GM12878 (cell line): Measurements from ENCODE around the gene EPHA8. TPM values are rescaled to one million over a fixed set of nuclear protein-coding genes. Genes with fewer than 3 reads are reported as not detected.

Source experiments
- ATAC-seq: fragments of 200-7000 bp; cut with Tn5 transposase; 3 replicates; pipeline ENCODE4 v1.9.1; 2020; ENCODE audit warnings: mild to moderate bottlenecking, moderate library complexity
- BruUV-seq: library from RNA; stranded (reverse); fragments of 400-500 nt; replicated peaks from 2 replicates; lab custom pipeline; 2021; lab: Mats Ljungman, UMichigan
- CTCF ChIA-PET: fragments of 300-600 bp; sonication (Branson Sonifier 250); formaldehyde crosslinking; extraction: SDS; loops from one replicate; lab custom pipeline; 2021; ENCODE audit warnings: inconsistent platforms; lab: Yijun Ruan, JAX
- POLR2A ChIA-PET: fragments of 350-600 bp; formaldehyde crosslinking; extraction: SDS; loops from one replicate; lab custom pipeline; 2021; ENCODE audit warnings: inconsistent platforms; lab: Charles Lee
- RAD21 ChIA-PET: fragments of 300-600 bp; sonication (Branson Sonifier 250); formaldehyde crosslinking; loops from one replicate; lab custom pipeline; 2023; ENCODE audit warnings: antibody characterized with exemption; ENCODE audit not compliant: unreplicated experiment; lab: Charles Lee
- SMC1A ChIA-PET: fragments of 300-600 bp; sonication (Branson Sonifier 250); formaldehyde crosslinking; loops from one replicate; lab custom pipeline; 2023; ENCODE audit not compliant: unreplicated experiment, uncharacterized antibody; lab: Charles Lee
- DNase-seq: peaks from one replicate; pipeline ENCODE4 v3.0.0-alpha.2; 2011; ENCODE audit warnings: low read depth, low spot score
- FAIRE-seq: peaks from 3 replicates; lab custom pipeline; 2011; peaks lifted over from hg19 to GRCh38; lab: Jason Lieb, UNC
- H2AFZ ChIP-seq: 2 replicates; pipeline ENCODE4 v1.6.0; 2011; ENCODE audit warnings: low read depth, low read length, control low read depth; ENCODE audit not compliant: control insufficient read depth
- H3K27ac ChIP-seq: 2 replicates; pipeline ENCODE4 v1.5.1; 2011; ENCODE audit warnings: control low read depth; ENCODE audit not compliant: control insufficient read depth, insufficient read depth
- H3K27me3 ChIP-seq, 2 experiments: replicated peaks in 1 of 2; 2 replicates each; pipeline versions ENCODE4 v1.6.0 to v1.6.1; 2011; ENCODE audit warnings: low read length in 1 of 2; ENCODE audit not compliant: control insufficient read depth in 2 of 2, insufficient read depth in 2 of 2
- H3K36me3 ChIP-seq, 2 experiments: 2 replicates each; pipeline ENCODE4 v1.5.1; 2011; ENCODE audit warnings: low read length in 1 of 2; ENCODE audit not compliant: control insufficient read depth in 2 of 2, insufficient read depth in 2 of 2
- H3K4me1 ChIP-seq: 2 replicates; pipeline ENCODE4 v1.6.1; 2011; ENCODE audit warnings: mild to moderate bottlenecking, low read length, moderate library complexity, mixed read lengths; ENCODE audit not compliant: control insufficient read depth, insufficient read depth
- H3K4me2 ChIP-seq: 2 replicates; pipeline ENCODE4 v1.6.0; 2011; ENCODE audit warnings: control low read depth; ENCODE audit not compliant: control insufficient read depth, insufficient read depth
- H3K4me3 ChIP-seq: fragments of 200-600 bp; sonication (generic); 2 replicates; pipeline ENCODE4 v1.5.1; 2016
- H3K79me2 ChIP-seq: 2 replicates; pipeline ENCODE4 v1.6.0; 2011; ENCODE audit warnings: low read length; ENCODE audit not compliant: control insufficient read depth, insufficient read depth
- H3K9ac ChIP-seq: 2 replicates; pipeline ENCODE4 v1.8.0; 2011; ENCODE audit warnings: low read length, control low read depth, mixed read lengths; ENCODE audit not compliant: control insufficient read depth, insufficient read depth
- H3K9me3 ChIP-seq: replicated peaks from 3 replicates; pipeline ENCODE4 v1.5.1; 2011; ENCODE audit warnings: mild to moderate bottlenecking, low read length; ENCODE audit not compliant: control insufficient read depth, insufficient read depth
- H4K20me1 ChIP-seq: 2 replicates; pipeline ENCODE4 v1.6.0; 2011; ENCODE audit not compliant: control insufficient read depth, insufficient read depth
- JUNB ChIP-seq: IDR thresholded peaks from 2 replicates; pipeline ENCODE4 v1.6.1; 2016; ENCODE audit warnings: antibody characterized with exemption, mild to moderate bottlenecking
- KLF5 ChIP-seq: fragments of 450-650 bp; IDR thresholded peaks from 2 replicates; pipeline ENCODE4 v1.6.1; 2014; ENCODE audit warnings: mild to moderate bottlenecking; ENCODE audit not compliant: partially characterized antibody
- MYC ChIP-seq: IDR thresholded peaks from 2 replicates; pipeline ENCODE4 v1.6.1; 2011; ENCODE audit warnings: mild to moderate bottlenecking, low read length, moderate library complexity, inconsistent platforms; ENCODE audit not compliant: insufficient read depth, insufficient replicate concordance, insufficient read length, severe bottlenecking
- REST ChIP-seq: IDR thresholded peaks from 2 replicates; pipeline ENCODE4 v1.6.1; 2012; ENCODE audit warnings: mild to moderate bottlenecking, low read depth, low read length
- SMAD1 ChIP-seq: fragments of 450-650 bp; IDR thresholded peaks from 2 replicates; pipeline ENCODE4 v1.6.1; 2018; ENCODE audit warnings: mild to moderate bottlenecking, low read depth; ENCODE audit not compliant: partially characterized antibody
- TCF12 ChIP-seq: IDR thresholded peaks from 2 replicates; pipeline ENCODE4 v1.6.1; 2011; ENCODE audit warnings: low read depth, mild to moderate bottlenecking, low read length
- ZNF384 ChIP-seq: IDR thresholded peaks from 2 replicates; pipeline ENCODE4 v1.6.1; 2012; ENCODE audit warnings: low read depth, mild to moderate bottlenecking, low read length, improper control_type of control experiment, borderline replicate concordance
- WGBS: methylation state at CpG from one replicate; pipeline ENCODE4 v1.1.6; 2016; ENCODE audit warnings: low lambda C conversion rate; ENCODE audit not compliant: insufficient replicate concordance, insufficient coverage; ENCODE audit errors: missing lambda C conversion rate; 5-methylcytosine and 5-hydroxymethylcytosine counted together
- in situ Hi-C: fragments of 300-500 bp; cut with MboI; formaldehyde crosslinking; loops from 9 replicates; pipeline ENCODE4 v1.14.3; 2018; ENCODE audit warnings: mixed read lengths
- intact Hi-C: fragments of 100-400 bp; cut with micrococcal nuclease; formaldehyde crosslinking; loops from one replicate; pipeline ENCODE4 v1.14.2; 2022; ENCODE audit not compliant: unreplicated experiment
- polyA plus RNA-seq, 11 experiments: library from polyadenylated mRNA; depleted of rRNA in 4 of 11; unstranded in 6 of 11; stranded (reverse) in 5 of 11; fragments of >200 nt; fragmentation: Nextera tagmentation in 4 of 11; fragmentation: Illumina TruSeq in 1 of 11; extraction: Ambion mirVana in 4 of 11; extraction: Trizol in 1 of 11; gene quantifications; 1 replicate in 1 of 11; 2 replicates in 10 of 11; pipeline versions ENCODE4 v1.2.1 to v1.2.3, GENCODE V29; 2011 to 2016; ENCODE audit warnings: inconsistent platforms in 2 of 11, missing spikeins in 2 of 11, low read depth in 1 of 11
- total RNA-seq, 4 experiments: library from RNA; depleted of rRNA in 3 of 4; stranded (reverse); fragments of >200 nt in 3 of 4; fragmentation: Illumina TruSeq in 1 of 4; extraction: Trizol in 1 of 4; gene quantifications; 2 replicates each; pipeline versions ENCODE4 v1.2.1 to v1.2.3, GENCODE V29; 2013 to 2021

The EPHA8 gene
- total and polyA plus RNA-seq, 10 of the 15 experiments (the other 5 are each of a cell fraction or from before 2014, with no cell fraction given), result not detected

DNA sequence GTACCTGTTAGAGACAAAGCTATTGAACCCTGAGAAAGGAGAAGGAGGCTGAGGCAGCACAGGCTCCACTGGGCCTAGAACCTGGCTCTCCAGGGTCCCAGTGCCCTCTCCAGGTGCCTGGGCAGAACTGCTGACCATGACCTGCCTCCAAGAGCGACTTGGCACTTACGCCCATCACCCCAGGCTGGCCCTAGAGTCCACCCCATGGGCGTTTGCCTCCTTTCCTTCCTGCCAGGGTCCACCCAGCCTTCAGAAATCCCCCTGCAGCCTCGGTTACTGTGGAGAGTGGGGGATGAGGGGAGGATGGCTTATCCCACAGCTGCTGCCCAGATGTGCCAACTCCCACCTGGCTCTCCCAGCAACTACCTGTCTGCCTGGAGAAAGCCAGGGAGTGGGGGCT, 58.5 kb downstream of the EPHA8 start (continued):
- TF ChIP-seq ZNF384 (no peak), TCF12 (no peak), SMAD1 (no peak), MYC (no peak)
- TF ChIP-seq, all 136 proteins: peak for 0

- H3K27me3 ChIP-seq, result peaks cover 0 to under 1% of the 10 kb centered on the region in 2 experiments; a peak in 2 of 4 replicates
- FAIRE-seq (no peak), ATAC-seq (no peak), DNase-seq (no peak)
- H3K27ac ChIP-seq, result no peak overlapping the region
- no TSS peak for BruUV-seq
- H3K4me1 ChIP-seq, result no peaks in the 10 kb centered on the region
- ChIA-PET CTCF (no interaction called here), POLR2A (no interaction called here), RAD21 (no interaction called here), SMC1A (no interaction called here)
- H3K9me3 ChIP-seq, result no peaks in the 10 kb centered on the region
- no peak overlapping the region for H2AFZ ChIP-seq
- H3K9ac ChIP-seq, result no peak overlapping the region
- 38% methylated on average over 9 of the region's 9 CpGs for WGBS
- in situ Hi-C loops, result no loop called here
- H3K4me3 ChIP-seq, result no peak overlapping the region
- H3K79me2 ChIP-seq, result no peaks in the 10 kb centered on the region
- H3K4me2 ChIP-seq, result no peak overlapping the region
- H3K36me3 ChIP-seq, result no peaks in the 10 kb centered on the region
- TF ChIP-seq REST (peak; percentile 76), JUNB (no peak), KLF5 (no peak)
- intact Hi-C loops, result no loop called here
- H4K20me1 ChIP-seq, result no peaks in the 10 kb centered on the region
Observed at GRCh38 chr1:22625262-22625925, 62.1 kb downstream of the EPHA8 start.
